ENCODE data around the gene TLE5. TPM values are rescaled to one million over a fixed set of nuclear protein-coding genes. Genes with fewer than 3 reads are reported as not detected.
"Not testable (repeated sequence)": the region's sequence is repeated elsewhere in the genome, so short reads cannot be mapped to it uniquely, and the experiment has no call there.

TLE5 gene
- total RNA-seq, 6 donors from 2014 or later: 324 to 781 (median 471) TPM

GRCh38 chr19:3015126-3016057 lies 46.9 kb downstream of the TLE5 start:
- Histone ChIP-seq H3K9me3 (no peaks in the 10 kb centered on the region), H3K36me3 (peaks cover 0 to 79% (median 32%) of the 10 kb centered on the region in 4 donors), H3K27ac (no peak overlapping the region), H3K27me3 (no peaks in the 10 kb centered on the region), H3K4me1 (no peaks in the 10 kb centered on the region), H3K4me3 (no peak overlapping the region)
- no peak for DNase-seq
- WGBS, 2 donors: 91 to 94% methylated on average over 22 of the region's 22 CpGs
- no peak for TF ChIP-seq EP300 (IDR thresholded peaks at IDR 0.05)
- TF ChIP-seq POLR2A (IDR thresholded peaks at IDR 0.05): no peak
- no peak for TF ChIP-seq POLR2AphosphoS5 (IDR thresholded peaks at IDR 0.05)
- no peak for TF ChIP-seq CTCF (IDR thresholded peaks at IDR 0.05)
- no peak for ATAC-seq (ENCODE audit: low FRiP score in 2 of 2)

GRCh38 chr19:3014135-3014534 lies 48.2 kb downstream of the TLE5 start:
- H3K27me3 ChIP-seq: no peaks in the 10 kb centered on the region
- 92 to 93% methylated on average over 8 of the region's 8 CpGs for WGBS, 2 donors
- H3K4me1 ChIP-seq: no peaks in the 10 kb centered on the region
- no peak overlapping the region for H3K4me3 ChIP-seq
- ATAC-seq (ENCODE audit: low FRiP score in 2 of 2) (no peak), DNase-seq (no peak)
- TF ChIP-seq EP300 (IDR thresholded peaks at IDR 0.05) (no peak), POLR2A (IDR thresholded peaks at IDR 0.05) (no peak), CTCF (IDR thresholded peaks at IDR 0.05) (no peak), POLR2AphosphoS5 (IDR thresholded peaks at IDR 0.05) (no peak)
- no peak overlapping the region for H3K27ac ChIP-seq
- H3K36me3 ChIP-seq: peaks cover 0 to 79% (median 36%) of the 10 kb centered on the region in 4 donors
- H3K9me3 ChIP-seq: no peaks in the 10 kb centered on the region

- peaks cover 0 to 83% (median 40%) of the 10 kb centered on the region in 4 donors for H3K36me3 ChIP-seq
- no peak for ATAC-seq (ENCODE audit: low FRiP score in 2 of 2)
- 86 to 91% methylated on average over 7 of the region's 7 CpGs for WGBS, 2 donors
- TF ChIP-seq EP300 (IDR thresholded peaks at IDR 0.05) (no peak), POLR2A (IDR thresholded peaks at IDR 0.05) (no peak), POLR2AphosphoS5 (IDR thresholded peaks at IDR 0.05) (no peak), CTCF (IDR thresholded peaks at IDR 0.05) (no peak)
- no peak for DNase-seq
- no peaks in the 10 kb centered on the region for H3K4me1 ChIP-seq
- no peak overlapping the region for H3K4me3 ChIP-seq
- no peaks in the 10 kb centered on the region for H3K9me3 ChIP-seq
- no peak overlapping the region for H3K27ac ChIP-seq
- no peaks in the 10 kb centered on the region for H3K27me3 ChIP-seq
These were observed 49.0 kb downstream of the TLE5 start for GRCh38 chr19:3013263-3013725.

- WGBS, 2 donors: 79% methylated on average over 16 of the region's 16 CpGs
- TF ChIP-seq POLR2A (IDR thresholded peaks at IDR 0.05) (no peak), CTCF (IDR thresholded peaks at IDR 0.05) (no peak), POLR2AphosphoS5 (IDR thresholded peaks at IDR 0.05) (no peak), EP300 (IDR thresholded peaks at IDR 0.05) (no peak)
- ATAC-seq (ENCODE audit: low FRiP score in 2 of 2) (no peak), DNase-seq (no peak)
- no peak overlapping the region for H3K4me3 ChIP-seq
- H3K9me3 ChIP-seq: no peaks in the 10 kb centered on the region
- no peaks in the 10 kb centered on the region for H3K4me1 ChIP-seq
- H3K27ac ChIP-seq: no peak overlapping the region
- peaks cover 0 to 88% (median 42%) of the 10 kb centered on the region in 4 donors for H3K36me3 ChIP-seq
- no peaks in the 10 kb centered on the region for H3K27me3 ChIP-seq
These were observed 49.6 kb downstream of the TLE5 start for GRCh38 chr19:3012621-3013262.

GRCh38 chr19:3012059-3012458 lies 50.2 kb downstream of the TLE5 start:
- 76 to 83% methylated on average over 13 of the region's 13 CpGs for WGBS, 2 donors
- DNase-seq; H3K27ac ChIP-seq; H3K4me3 ChIP-seq; H3K27me3 ChIP-seq; ATAC-seq (ENCODE audit: low FRiP score in 2 of 2); H3K9me3 ChIP-seq; H3K4me1 ChIP-seq: not testable (repeated sequence)
- peaks cover 0 to 91% (median 45%) of the 10 kb centered on the region in 4 donors for H3K36me3 ChIP-seq

All from upper lobe of left lung (tissue), 6 donors.